GM18505 (cell line): Measurements from ENCODE around the gene PLOD1.
"Not testable (repeated sequence)": the region's sequence is repeated elsewhere in the genome, so short reads cannot be mapped to it uniquely, and the experiment has no call there.

Experiments used
- ATAC-seq: cut with Tn5 transposase; IDR thresholded peaks from one replicate; pipeline ENCODE4 v1.9.1; 2021; ENCODE audit not compliant: unreplicated experiment
- POLR2A ChIP-seq: IDR thresholded peaks from 4 replicates; pipeline ENCODE4 v1.6.1; 2011; ENCODE audit warnings: borderline replicate concordance; ENCODE audit not compliant: insufficient read depth, insufficient read length; ENCODE audit errors: extremely low read depth

PLOD1 gene

DNA sequence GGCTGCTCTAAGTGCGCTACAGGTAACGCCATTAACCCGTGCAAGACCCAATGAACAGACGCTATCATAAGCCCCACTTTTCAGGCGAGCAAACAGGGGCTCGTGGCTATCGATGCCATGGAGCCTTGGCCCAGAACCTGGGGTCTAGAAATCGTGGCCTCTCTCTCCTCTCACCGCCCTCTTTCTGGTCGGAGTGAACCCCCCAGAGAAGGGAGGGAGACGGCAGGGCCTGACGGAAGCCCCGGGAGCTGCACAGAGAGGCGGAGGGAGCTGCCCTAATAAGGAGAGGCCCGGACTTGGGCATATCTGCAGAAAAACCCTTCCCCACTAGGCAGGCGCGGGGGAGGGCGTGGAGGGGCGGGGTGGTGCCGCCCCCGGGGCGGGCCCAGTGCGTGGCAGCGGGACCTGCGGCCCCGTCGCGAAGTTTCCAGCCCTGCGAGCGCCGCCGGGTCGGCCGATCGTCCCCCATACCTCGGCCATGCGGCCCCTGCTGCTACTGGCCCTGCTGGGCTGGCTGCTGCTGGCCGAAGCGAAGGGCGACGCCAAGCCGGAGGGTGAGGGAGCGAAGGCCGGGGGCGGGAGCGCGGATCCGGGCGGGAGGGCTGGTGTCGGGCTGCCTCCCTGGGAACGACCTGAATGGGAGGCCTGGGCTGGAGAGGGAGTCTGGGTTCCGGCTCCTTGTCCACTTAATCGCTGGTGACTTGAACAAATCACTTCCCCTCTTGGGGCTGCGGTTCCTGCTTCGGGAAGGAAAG is at the start of gene PLOD1:
PLOD1 (plus strand) TSS at position 416 of the 755 bp plus-strand sequence; CDS start at position 479, 63 bp downstream.
- peak; percentile 71 for ATAC-seq
- TF ChIP-seq POLR2A: peak; percentile 79

DNA sequence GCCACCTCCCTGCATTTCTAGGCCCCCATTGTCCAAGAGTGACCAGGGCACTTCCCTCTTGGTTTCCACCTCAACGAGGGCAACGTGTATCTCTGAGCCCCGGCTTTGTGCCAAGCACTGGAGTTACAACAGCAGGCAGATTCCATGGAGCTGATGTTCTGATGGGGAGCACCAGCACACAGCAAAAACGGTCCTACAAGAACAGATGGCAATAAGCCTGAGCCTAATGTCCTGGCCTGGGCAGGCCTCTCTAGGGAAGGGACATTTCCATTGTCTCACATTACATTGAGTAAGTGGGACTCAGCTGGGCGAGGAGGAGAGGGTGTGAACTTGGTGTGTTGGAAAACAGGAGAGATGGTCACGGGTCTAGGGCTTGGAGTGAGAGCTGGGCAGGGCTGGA is 48.6 kb upstream of the PLOD1 start:
- no peak for ATAC-seq
- TF ChIP-seq POLR2A: no peak

DNA sequence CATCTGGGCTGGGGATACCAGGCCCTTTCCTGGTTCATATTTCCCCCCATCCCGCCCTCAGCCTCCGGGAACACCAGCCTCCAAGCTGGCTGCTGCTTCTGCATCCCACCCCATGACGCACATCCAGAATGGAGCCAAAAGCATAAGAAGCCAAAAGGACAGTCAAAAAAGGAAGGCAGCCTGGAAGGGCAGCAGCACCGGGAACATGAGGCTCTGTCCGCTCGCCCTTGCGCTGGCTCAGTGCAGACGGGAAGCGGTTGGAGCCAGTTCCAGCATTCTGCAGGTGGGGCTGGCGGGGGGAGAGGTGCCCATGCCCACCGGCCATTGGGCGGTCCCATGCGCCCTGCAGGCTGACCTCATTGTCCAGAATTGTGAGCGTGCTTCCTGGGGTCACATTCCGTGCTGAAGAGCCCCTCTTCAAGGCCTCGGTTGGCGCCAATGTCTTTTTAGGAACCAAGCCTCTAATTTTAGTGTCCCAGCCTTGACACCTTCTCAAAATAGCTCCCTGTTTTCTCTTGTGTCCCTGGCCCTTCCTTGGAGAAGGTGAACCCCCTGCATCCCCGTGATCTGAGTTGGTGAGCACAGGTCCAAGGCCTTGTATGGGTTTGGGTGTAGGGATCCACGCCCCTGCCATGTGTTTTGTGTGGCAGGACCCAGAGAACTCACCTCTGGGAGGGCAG is 47.4 kb upstream of the PLOD1 start:
- TF ChIP-seq POLR2A: no peak
- no peak for ATAC-seq

DNA sequence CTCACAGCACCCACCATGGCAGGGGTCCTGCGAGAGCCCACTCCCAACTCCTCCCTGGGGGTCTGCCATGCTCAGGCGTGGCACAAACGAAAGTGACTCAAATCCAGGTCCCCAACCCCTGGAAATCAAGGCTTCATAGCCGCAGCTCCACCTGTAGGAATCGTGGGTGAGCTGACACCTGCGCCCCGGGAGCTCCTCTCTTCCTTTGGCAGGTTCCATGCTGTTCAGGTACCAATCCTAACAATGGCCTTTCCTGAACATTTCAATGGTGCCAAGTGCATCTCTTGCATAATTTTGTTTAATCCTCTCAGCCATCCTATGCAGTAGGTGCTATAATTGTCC is 46.9 kb upstream of the PLOD1 start:
- no peak for ATAC-seq

DNA sequence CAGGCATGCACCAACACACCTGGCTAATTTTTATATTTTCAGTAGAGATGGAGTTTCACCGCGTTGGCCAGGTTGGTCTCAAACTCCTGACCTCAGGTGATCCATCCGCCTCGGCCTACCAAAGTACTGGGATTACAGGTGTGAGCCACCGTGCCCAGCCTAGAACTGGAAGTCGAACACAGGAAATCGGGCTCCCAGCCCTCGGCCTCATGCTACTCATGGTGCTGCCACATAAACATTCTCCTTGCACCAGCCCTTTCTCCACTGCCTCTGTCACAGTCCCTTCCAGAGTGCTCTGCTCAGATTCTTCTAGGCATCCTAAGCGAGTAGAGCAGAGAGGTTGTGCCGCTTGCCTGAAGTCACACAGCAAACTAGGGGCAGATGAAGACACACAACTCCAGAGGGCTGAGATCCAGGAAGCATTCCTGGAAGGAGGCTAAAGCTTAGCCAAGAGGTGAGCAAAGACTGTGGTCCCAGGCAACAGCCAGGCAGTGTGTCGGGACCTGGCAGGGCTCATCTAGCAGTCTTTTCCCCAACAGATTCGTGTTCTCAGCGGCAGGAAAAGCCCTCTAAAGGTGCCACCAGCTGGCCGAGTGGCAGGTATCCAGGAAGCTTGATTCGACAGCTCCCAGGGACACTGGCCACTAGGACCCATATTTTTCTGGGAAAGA is 46.2 kb upstream of the PLOD1 start:
- ATAC-seq: no peak
- no peak for TF ChIP-seq POLR2A

More for the DNA sequence above, 46.9 kb upstream of the PLOD1 start:
- TF ChIP-seq POLR2A: no peak

DNA sequence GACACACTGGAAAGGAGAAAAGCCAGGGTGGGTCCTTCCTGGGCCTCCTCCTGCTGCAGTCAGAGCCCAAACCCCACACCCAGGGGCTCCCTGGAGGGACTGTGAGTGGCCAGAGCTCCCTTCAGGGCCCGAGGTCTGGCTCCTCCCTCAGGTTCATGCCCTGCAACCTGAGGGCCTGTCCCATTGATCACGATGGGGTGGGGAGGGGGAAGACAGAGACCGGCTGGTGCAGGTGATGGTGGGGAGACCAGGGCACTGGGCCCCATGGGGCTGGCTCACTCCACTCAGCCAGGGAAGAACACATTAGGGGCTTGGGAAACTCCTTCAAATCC is 45.7 kb upstream of the PLOD1 start:
- no peak for TF ChIP-seq POLR2A
- ATAC-seq: no peak

DNA sequence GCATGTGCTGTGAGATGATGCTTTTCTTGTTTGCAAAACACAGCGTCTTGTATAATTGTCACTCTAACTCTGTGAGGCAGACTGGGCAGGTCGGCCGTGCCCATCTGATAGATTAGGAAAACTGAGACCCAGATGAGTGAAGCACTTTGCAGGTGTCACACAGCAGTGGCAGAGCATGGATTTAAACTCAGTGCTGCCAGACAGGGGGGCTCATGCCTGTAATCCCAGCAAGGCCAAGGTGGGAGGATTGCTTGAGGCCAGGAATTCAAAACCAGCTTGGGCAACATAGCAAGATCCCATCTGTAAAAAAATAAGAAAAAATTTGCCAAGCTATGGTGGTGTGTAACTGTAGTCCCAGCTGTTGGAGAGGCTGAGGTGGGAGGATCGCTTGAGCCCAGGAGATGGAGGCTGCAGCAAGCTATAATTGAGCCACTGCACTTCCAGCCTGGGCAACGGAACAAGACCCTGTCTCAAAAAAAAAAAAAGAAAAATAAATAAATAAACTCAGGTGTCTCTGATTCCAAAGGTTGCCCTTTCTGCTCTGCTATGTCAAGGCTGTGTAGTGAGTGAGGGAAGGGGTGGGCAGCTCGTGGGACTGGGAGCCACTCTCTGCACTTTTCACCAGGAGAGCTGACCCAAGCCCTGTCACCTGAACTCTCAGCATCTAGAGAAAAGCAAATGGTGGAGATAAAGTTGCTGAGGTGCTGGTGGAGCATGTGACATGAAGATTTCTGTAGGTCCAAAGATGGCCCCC is 42.9 kb upstream of the PLOD1 start:
- TF ChIP-seq POLR2A: no peak
- no peak for ATAC-seq

DNA sequence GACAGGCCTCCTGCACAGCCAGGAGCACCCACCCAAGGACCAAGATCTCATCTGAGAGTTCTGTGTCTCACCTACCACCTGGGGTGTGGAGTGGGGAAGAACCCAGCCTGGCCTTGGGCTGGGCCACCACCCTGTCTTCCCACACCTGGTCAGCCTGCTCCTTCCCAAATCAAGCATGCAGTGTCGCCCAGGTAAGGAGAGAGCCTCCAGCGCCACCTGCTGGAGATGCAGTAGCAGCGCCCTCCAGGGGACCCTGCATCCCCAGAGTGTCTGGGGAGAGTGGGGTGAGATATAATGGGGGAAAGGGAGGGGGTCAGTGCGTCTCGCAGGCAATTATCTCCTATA is 40.6 kb upstream of the PLOD1 start:
- TF ChIP-seq POLR2A: no peak
- no peak for ATAC-seq

GRCh38 chr1:11894501-11894900 is 40.0 kb upstream of the PLOD1 start:
- ATAC-seq: not testable (repeated sequence)

DNA sequence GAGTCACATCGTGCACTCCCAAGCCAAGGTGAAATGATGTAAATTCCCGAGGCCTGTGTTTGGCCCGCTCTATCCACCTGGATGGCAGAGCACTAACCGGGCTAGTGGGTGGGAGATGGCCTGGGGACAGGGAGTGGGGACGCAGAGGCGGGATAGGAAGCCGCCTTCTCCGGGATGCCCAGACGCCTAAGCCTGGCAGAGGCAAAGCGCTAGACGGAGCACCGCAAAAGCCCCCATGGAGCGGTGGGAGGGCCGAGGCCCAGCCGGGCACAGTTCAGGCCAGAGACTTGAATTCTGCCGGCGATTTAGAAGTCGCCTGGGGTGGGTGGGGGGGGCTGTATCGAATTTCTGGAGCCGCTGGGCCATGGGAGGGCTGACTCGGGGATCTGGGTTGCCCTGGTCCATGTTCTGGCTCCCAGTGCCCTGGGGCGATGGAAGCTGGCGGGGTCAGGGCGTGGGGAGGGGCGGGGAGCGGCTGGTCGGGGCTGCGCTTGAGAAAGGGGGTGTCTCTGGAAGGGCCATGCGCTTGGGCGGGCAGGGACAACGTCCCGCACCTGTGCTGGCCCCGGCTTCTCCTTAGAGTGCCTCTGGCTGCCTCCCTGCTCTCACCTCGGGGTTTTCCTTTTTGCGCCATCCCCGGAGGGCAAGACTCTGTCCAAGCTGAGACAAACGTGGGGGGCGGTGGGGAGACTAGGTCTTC is 36.3 kb upstream of the PLOD1 start:
- no peak for TF ChIP-seq POLR2A
- no peak for ATAC-seq

GRCh38 chr1:11898831-11899467 is 35.6 kb upstream of the PLOD1 start:
- no peak for TF ChIP-seq POLR2A
- no peak for ATAC-seq

- not testable (repeated sequence) for ATAC-seq
These were observed 33.1 kb upstream of the PLOD1 start for GRCh38 chr1:11901446-11901845.

- no peak for ATAC-seq
These were observed 31.3 kb upstream of the PLOD1 start for GRCh38 chr1:11903210-11903609.

GRCh38 chr1:11904156-11904555 is 30.4 kb upstream of the PLOD1 start:
- ATAC-seq: not testable (repeated sequence)

More at GRCh38 chr1:11903210-11903609, 31.3 kb upstream of the PLOD1 start:
- TF ChIP-seq POLR2A: no peak
